GM21737 (cell line): Measurements from ENCODE around the gene VWA1.
"Not testable (repeated sequence)": the region's sequence is repeated elsewhere in the genome, so short reads cannot be mapped to it uniquely, and the experiment has no call there.

Experiments
- ATAC-seq: cut with Tn5 transposase; IDR thresholded peaks from one replicate; pipeline ENCODE4 v1.9.1; 2021; ENCODE audit warnings: mild to moderate bottlenecking, moderate library complexity; ENCODE audit not compliant: unreplicated experiment

The VWA1 gene

GRCh38 chr1:1480488-1480867, 45.0 kb downstream of the VWA1 start:
- not testable (repeated sequence) for ATAC-seq

- ATAC-seq: not testable (repeated sequence)
These were observed 46.3 kb downstream of the VWA1 start for GRCh38 chr1:1481811-1482210.

- ATAC-seq: no peak
These were observed 47.4 kb downstream of the VWA1 start for GRCh38 chr1:1482856-1483255.

GRCh38 chr1:1483714-1484113, 48.2 kb downstream of the VWA1 start:
- no peak for ATAC-seq

GRCh38 chr1:1484976-1485750, 49.7 kb downstream of the VWA1 start:
- not testable (repeated sequence) for ATAC-seq

- not testable (repeated sequence) for ATAC-seq
These were observed 50.3 kb downstream of the VWA1 start for GRCh38 chr1:1485755-1486317.

GRCh38 chr1:1487701-1488100, 52.2 kb downstream of the VWA1 start:
- no peak for ATAC-seq

- no peak for ATAC-seq
These were observed 53.7 kb downstream of the VWA1 start for GRCh38 chr1:1489231-1489630.

- no peak for ATAC-seq
These were observed 54.4 kb downstream of the VWA1 start for GRCh38 chr1:1489861-1490260.

GRCh38 chr1:1490633-1491230, 55.2 kb downstream of the VWA1 start:
- ATAC-seq: no peak

GRCh38 chr1:1491601-1492000, 56.1 kb downstream of the VWA1 start:
- ATAC-seq: no peak
